K562 (cell line): ENCODE data around the gene INHBC. TPM values are rescaled to one million over a fixed set of nuclear protein-coding genes. Genes with fewer than 3 reads are reported as not detected.

Experiments
- BCOR ChIP-seq: fragments of 450-650 bp; IDR thresholded peaks from 2 replicates; pipeline ENCODE4 v1.6.1; 2016
- GATAD2B ChIP-seq: fragments of 450-650 bp; IDR thresholded peaks from 2 replicates; pipeline ENCODE4 v1.6.1; 2017; ENCODE audit warnings: mild to moderate bottlenecking, borderline replicate concordance
- JUNB ChIP-seq: fragments of 450-650 bp; formaldehyde crosslinking; conservative IDR thresholded peaks from 2 replicates; pipeline ENCODE4 v1.4.0; 2020; ENCODE audit warnings: mild to moderate bottlenecking
- NCOA6 ChIP-seq: fragments of 450-650 bp; IDR thresholded peaks from 2 replicates; pipeline ENCODE4 v1.6.1; 2017; ENCODE audit warnings: mild to moderate bottlenecking
- SIN3B ChIP-seq: fragments of 450-650 bp; IDR thresholded peaks from 2 replicates; pipeline ENCODE4 v1.6.1; 2017; ENCODE audit warnings: low read depth, mild to moderate bottlenecking, moderate library complexity
- SMAD1 ChIP-seq: fragments of 150-350 bp; IDR thresholded peaks from 2 replicates; pipeline ENCODE4 v1.6.1; 2014; ENCODE audit warnings: low read length, low read depth; ENCODE audit not compliant: partially characterized antibody
- SRSF7 ChIP-seq: fragments of 200-400 bp; formaldehyde crosslinking; optimal IDR thresholded peaks from 2 replicates; pipeline ENCODE3; 2017; ENCODE audit warnings: mild to moderate bottlenecking, low read depth, low read length
- TBP ChIP-seq: optimal IDR thresholded peaks from 2 replicates; pipeline ENCODE3; 2011; ENCODE audit warnings: low read depth, low read length, improper control_type of control experiment
- ZNF384 ChIP-seq: IDR thresholded peaks from 2 replicates; pipeline ENCODE4 v1.6.1; 2012; ENCODE audit warnings: low read depth, low read length, improper control_type of control experiment
- polyA plus RNA-seq, 8 experiments: library from polyadenylated mRNA; depleted of rRNA in 4 of 8; stranded (reverse) in 5 of 8; unstranded in 3 of 8; fragments of >200 nt; fragmentation: Nextera tagmentation in 2 of 8; fragmentation: Illumina TruSeq in 1 of 8; extraction: Ambion mirVana in 2 of 8; extraction: Trizol in 1 of 8; gene quantifications; 2 replicates each; pipeline versions ENCODE4 v1.2.1 to v1.2.3, GENCODE V29; 2011 to 2014; ENCODE audit warnings: inconsistent platforms in 1 of 8, missing spikeins in 1 of 8
- total RNA-seq, 7 experiments: library from RNA; depleted of rRNA in 6 of 7; stranded (reverse); fragments of >200 nt in 6 of 7; fragmentation: Illumina TruSeq in 2 of 7; extraction: Trizol in 2 of 7; gene quantifications; 2 replicates each; pipeline versions ENCODE4 v1.2.1 to v1.2.3, GENCODE V29; 2011 to 2021; ENCODE audit warnings: low replicate concordance in 1 of 7
- TF ChIP-seq, protein P1 (sequence below), 2 experiments: fragments of 450-650 bp; formaldehyde crosslinking in 1 of 2; IDR thresholded peaks; 2 replicates each; pipeline versions ENCODE4 v1.4.0 to v1.6.1; 2014 to 2020; ENCODE audit warnings: mild to moderate bottlenecking in 2 of 2, borderline replicate concordance in 1 of 2, low read depth in 1 of 2
- TF ChIP-seq, protein P2 (sequence below), 2 experiments: fragments of 450-650 bp; IDR thresholded peaks; 2 replicates each; pipeline ENCODE4 v1.6.1; 2018; ENCODE audit warnings: mild to moderate bottlenecking in 2 of 2, low read depth in 1 of 2; ENCODE audit not compliant: partially characterized antibody in 2 of 2

INHBC gene
- total and polyA plus RNA-seq, 9 of the 15 experiments (the other 6 are each of a cell fraction or from before 2014, with no cell fraction given): 0.07 to 0.24 (median 0.15) TPM; not detected in 4

GRCh38 chr12:57487597-57488401 is 53.2 kb downstream of the INHBC start, which contains the start of gene MARS1 (continued):
- TF ChIP-seq, protein P1, sequence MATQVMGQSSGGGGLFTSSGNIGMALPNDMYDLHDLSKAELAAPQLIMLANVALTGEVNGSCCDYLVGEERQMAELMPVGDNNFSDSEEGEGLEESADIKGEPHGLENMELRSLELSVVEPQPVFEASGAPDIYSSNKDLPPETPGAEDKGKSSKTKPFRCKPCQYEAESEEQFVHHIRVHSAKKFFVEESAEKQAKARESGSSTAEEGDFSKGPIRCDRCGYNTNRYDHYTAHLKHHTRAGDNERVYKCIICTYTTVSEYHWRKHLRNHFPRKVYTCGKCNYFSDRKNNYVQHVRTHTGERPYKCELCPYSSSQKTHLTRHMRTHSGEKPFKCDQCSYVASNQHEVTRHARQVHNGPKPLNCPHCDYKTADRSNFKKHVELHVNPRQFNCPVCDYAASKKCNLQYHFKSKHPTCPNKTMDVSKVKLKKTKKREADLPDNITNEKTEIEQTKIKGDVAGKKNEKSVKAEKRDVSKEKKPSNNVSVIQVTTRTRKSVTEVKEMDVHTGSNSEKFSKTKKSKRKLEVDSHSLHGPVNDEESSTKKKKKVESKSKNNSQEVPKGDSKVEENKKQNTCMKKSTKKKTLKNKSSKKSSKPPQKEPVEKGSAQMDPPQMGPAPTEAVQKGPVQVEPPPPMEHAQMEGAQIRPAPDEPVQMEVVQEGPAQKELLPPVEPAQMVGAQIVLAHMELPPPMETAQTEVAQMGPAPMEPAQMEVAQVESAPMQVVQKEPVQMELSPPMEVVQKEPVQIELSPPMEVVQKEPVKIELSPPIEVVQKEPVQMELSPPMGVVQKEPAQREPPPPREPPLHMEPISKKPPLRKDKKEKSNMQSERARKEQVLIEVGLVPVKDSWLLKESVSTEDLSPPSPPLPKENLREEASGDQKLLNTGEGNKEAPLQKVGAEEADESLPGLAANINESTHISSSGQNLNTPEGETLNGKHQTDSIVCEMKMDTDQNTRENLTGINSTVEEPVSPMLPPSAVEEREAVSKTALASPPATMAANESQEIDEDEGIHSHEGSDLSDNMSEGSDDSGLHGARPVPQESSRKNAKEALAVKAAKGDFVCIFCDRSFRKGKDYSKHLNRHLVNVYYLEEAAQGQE (IDR thresholded peaks at IDR 0.05; ENCODE audit: borderline replicate concordance): no peak
- TF ChIP-seq, protein P1 (CRISPR knock-in tag; IDR thresholded peaks at IDR 0.05; ENCODE audit: low read depth): 0 out of 2 replicates have a peak, but pooled peaks have one; percentile 20
- TF ChIP-seq, protein P2, sequence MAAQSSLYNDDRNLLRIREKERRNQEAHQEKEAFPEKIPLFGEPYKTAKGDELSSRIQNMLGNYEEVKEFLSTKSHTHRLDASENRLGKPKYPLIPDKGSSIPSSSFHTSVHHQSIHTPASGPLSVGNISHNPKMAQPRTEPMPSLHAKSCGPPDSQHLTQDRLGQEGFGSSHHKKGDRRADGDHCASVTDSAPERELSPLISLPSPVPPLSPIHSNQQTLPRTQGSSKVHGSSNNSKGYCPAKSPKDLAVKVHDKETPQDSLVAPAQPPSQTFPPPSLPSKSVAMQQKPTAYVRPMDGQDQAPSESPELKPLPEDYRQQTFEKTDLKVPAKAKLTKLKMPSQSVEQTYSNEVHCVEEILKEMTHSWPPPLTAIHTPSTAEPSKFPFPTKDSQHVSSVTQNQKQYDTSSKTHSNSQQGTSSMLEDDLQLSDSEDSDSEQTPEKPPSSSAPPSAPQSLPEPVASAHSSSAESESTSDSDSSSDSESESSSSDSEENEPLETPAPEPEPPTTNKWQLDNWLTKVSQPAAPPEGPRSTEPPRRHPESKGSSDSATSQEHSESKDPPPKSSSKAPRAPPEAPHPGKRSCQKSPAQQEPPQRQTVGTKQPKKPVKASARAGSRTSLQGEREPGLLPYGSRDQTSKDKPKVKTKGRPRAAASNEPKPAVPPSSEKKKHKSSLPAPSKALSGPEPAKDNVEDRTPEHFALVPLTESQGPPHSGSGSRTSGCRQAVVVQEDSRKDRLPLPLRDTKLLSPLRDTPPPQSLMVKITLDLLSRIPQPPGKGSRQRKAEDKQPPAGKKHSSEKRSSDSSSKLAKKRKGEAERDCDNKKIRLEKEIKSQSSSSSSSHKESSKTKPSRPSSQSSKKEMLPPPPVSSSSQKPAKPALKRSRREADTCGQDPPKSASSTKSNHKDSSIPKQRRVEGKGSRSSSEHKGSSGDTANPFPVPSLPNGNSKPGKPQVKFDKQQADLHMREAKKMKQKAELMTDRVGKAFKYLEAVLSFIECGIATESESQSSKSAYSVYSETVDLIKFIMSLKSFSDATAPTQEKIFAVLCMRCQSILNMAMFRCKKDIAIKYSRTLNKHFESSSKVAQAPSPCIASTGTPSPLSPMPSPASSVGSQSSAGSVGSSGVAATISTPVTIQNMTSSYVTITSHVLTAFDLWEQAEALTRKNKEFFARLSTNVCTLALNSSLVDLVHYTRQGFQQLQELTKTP (IDR thresholded peaks at IDR 0.05; ENCODE audit: low read depth in 1 of 2, partially characterized antibody in 2 of 2): peak in 1 of 2 experiments; percentile 97
- TF ChIP-seq NCOA6 (no peak), ZNF384 (peak; percentile 100), SIN3B (0 out of 2 replicates have a peak, but pooled peaks have one; percentile 44), SRSF7 (no peak), BCOR (peak; percentile 89), TBP (peak; percentile 75), SMAD1 (peak; percentile 78), GATAD2B (no peak), JUNB (CRISPR knock-in tag) (no peak)
